GM18870 (cell line): Measurements from ENCODE around the gene GATC.
A peak's percentile ranks its signal among the peaks of the same experiment; 100 is the strongest.

Source experiments
- ATAC-seq: cut with Tn5 transposase; IDR thresholded peaks from one replicate; pipeline ENCODE4 v1.9.1; 2021; ENCODE audit warnings: moderate library complexity; ENCODE audit not compliant: unreplicated experiment

The GATC gene

GRCh38 chr12:120445911-120446843 is at the start of gene GATC, which contains the start of gene TRIAP1:
Gene GATC, plus strand, starts transcription at chr12:120446444. Its CDS starts 37 bp downstream, at chr12:120446481.
Gene TRIAP1, minus strand, starts transcription at chr12:120446384. Its CDS starts 12 bp downstream, at chr12:120446372.
- ATAC-seq: peak; percentile 77

DNA sequence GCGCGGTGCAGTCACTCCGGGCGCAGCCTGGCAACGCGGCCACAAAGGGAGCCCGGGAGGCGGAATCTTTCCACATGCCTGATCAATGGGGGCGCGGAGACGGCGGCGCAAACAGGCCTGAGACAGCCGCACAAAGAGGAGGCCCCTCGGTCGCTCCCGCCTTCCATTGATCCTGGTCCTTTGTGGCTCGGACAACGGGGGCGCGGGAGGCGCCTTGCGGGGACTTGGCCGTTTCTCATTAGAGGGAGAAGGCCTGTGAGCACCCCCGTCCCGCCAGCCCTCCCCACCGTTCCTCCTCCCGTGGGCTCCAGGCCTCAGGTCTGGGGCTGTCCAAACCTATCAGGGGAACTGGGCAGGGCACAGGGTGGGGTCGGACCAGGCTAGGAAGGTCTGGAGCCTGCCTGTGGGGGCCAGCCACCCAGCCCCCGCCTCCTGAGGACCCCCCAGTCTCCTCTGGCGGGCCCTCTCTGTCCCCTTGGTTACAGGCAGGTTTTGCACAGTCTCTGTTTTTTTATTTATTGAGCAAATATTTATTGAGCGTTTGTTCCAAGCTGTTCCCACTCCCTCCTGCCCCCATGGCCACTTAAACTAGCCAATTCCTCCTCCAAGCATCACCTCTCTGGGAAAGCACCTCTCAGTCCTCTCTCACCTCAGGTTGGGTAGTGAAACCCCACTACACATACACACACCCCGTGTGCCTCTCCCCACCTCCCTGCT is 48.3 kb upstream of the GATC start:
- ATAC-seq: no peak

GRCh38 chr12:120399531-120399930 is 46.7 kb upstream of the GATC start:
- no peak for ATAC-seq

- no peak for ATAC-seq
Measured at GRCh38 chr12:120402217-120402616, 44.0 kb upstream of the GATC start.

DNA sequence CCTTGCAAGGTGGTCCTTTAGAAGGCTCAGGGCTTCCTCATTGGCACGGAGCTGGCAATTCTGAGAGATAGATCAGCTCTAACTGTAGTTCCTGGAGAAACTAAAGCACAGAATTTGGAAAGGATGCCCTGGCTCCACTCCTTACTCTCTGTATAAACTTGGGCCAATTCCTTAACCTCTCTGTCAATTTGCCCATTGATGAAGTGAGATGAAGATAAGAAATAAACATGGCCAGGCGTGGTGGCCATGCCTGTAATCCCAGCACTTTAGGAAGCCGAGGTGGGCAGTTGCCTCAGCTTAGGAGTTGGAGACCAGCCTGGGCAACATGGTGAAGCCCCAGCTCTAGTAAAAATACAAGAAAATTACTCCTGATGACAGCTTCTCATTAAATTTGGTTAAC is 42.4 kb upstream of the GATC start:
- ATAC-seq: no peak

- no peak for ATAC-seq
Measured at GRCh38 chr12:120404271-120404670, 42.0 kb upstream of the GATC start.

DNA sequence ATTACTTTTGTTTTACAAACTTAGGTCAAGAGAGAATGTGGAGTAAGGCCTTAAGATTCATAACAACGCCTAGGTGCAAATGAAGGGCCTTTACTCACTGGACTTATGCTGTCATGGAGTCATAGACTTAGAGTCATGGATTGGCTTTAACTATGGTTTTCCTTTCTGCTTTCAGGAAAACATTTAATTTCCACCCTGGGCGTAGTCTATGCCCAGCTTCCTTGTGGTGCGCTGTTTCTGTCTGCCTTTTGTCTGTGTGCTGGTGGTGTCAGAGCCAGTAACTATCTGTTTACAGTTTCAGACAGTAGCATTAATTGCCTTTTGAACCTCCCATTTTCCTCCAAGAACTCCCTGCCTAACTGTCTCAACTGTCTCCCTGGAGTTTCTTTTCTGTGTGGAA is 40.2 kb upstream of the GATC start:
- ATAC-seq: no peak

DNA sequence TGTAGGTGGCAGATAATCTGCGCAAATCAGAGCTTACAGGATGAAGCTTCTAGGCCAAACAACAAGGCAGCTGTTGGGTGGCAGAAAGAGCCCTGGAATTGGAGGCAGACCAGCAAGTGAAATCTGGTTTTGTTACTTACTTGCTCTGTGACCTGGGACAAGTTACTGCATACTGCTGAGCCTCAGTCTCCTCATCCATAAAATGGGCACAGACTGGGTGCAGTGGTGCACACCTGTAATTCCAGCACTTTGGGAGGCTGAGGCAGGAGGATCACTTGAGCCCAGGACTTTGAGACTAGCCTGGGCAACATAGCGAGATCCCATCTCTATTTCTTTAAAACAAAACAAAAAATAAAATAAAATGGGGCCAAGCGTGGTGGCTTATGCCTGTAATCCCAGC is 39.7 kb upstream of the GATC start:
- ATAC-seq: no peak

GRCh38 chr12:120408771-120409170 is 37.5 kb upstream of the GATC start:
- no peak for ATAC-seq

GRCh38 chr12:120412421-120412820 is 33.8 kb upstream of the GATC start:
- no peak for ATAC-seq

DNA sequence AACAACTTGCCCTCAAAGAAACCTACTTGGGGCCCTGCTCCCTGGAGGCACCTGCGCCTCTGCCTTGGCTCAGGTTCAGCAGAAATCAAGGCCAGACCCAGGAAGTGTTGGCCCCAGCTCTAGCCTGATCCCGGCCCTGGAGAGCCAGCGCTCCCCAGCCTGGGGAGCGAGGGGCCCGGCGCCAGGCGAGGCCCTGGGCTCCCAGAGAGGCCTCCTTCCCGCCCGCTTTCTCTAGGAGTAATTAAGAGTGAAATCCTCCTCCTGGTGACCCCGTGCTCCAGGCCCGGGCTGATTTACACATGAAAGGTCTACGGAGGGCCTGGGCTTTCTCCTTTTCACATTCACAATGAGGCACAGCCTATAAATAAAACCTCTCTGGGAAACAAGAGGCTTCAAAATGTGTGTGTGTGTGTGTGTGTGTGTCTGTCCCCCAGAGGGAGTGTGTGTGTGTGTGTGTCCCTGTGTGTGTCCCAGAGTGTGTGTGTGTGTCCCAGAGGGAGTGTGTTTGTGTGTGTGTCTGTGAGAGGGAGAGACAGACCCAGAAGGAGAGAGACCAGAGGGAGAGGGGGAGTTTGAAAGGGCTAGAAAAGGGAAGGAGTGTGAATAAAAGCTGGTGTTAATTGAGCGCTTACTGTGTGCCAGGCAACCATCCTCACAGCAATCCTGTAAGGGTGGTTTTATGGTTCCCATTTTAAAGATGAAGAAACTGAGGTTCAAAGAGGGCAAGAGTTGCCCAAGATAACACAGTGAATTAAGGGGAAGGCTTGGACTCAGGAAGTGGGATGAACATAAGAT is 32.1 kb upstream of the GATC start:
- no peak for ATAC-seq

DNA sequence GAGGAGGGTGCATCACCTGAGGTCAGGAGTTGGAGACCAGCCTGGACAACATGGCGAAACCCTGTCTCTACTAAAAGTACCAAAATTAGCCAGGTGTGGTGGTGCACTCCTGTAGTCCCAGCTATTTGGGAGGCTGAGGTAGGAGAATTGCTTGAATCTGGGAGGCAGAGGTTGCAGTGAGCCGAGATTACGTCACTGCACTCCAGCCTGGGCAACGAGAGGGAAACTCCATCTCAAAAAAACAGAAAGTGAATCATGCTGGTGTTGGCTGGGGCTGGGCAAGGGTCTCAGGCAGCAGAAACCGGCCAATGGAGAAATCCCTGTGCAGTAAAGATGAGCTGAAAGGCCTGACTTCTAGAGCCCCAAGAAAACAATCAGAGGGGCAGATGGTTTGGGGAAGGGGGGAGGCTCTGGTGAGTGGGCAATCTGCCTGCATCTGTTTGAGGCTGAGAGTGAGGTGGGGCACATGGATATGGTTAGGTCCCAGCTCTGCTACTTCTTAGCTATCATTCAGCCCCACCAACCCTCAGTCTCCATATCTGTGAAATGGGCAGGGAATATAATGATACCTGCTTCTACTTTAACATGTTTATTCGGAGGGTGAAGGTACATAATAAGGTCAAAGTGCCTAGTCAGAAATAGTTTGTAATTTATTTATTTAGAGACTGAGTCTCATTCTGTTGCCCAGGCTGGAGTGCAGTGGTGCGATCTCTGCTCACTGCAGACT is 29.6 kb upstream of the GATC start:
- no peak for ATAC-seq

DNA sequence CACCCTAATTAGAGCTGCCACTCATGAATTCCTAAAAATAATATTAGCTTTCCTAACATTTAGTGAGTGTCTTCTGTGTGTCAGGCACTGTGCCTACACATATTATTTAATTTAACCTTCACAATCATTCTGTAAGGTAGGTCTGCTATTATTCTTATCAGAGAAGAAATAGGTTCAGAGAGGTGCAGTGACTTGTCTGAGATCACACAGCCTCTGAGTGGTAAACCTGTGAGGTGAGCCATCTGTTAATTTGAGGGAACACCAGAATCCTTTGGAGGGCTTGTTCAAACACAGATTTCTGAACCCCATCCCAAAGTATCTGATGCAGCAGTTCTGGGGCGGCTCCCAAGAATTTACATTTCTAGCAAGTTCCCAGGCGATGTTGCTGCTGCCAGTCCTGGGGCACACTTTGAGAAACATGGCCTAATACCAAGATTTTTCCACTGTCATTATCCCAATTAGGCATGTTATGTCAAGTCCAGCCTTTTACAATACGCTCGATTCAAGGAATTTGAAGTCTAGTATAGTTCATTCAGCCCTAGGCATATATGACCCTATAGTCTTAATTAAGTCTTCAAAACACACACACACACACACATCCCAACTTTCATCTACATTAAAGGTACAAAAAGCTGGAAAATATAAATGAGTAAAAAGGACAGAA is 28.2 kb upstream of the GATC start:
- no peak for ATAC-seq

DNA sequence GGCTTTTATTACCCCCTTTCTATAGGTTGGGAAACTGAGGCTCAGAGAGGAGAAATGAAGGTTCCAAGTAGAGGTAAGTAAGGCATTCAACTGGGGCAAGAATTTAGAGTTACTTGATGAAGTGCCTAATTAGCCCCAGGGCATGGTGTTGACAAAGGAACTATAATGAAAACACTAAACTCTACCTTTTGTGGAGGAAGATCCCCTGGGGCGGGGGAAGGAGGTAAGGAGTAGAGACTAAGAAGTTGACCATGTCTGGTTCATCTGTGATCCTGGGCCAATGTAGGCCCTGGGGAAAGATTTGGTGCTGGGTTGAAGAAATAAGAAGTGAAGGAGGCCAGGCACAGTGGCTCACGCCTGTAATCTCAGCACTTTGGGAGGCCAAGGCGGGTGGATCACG is 24.5 kb upstream of the GATC start:
- ATAC-seq: no peak

GRCh38 chr12:120422892-120423456 is 23.3 kb upstream of the GATC start:
- ATAC-seq: no peak

DNA sequence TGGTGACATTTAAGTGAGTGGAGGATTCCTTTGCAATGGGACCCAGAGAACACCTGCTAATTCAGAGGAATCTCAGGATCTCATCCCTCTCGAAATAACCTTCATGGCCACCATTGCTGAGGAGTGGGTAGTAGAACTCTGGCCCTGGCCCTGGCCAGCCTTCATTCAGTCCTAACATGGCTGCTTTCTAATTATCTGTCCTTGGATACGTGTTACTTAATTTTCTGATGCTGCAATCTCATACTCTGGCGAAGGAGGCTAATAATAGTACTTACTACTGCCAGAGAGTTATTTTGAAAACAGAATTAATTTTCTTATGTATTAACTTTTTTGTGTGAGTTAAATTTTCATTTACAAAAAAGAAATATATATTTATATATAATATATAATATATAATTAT is 20.4 kb upstream of the GATC start:
- no peak for ATAC-seq

GRCh38 chr12:120428597-120429229 is 17.5 kb upstream of the GATC start:
- ATAC-seq: no peak

DNA sequence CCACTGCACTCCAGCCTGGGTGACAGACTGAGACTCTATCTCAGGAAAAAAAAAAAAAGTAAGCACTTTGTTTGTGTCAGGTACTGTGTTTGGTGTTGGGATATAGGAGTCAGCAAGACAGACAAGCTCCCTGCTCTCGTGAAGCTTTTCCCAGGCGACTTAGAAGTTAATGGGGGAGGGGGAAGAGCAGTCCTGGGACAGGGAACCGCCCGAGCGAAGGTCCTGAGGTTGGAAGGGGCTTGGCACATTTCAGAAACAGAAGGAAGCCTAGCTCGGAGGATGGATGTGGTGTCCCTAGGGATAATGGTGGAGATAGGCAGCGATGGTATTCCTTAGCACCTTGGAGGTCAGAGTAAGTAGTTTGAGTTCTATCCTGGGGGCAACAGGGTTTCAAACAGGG is 16.9 kb upstream of the GATC start:
- no peak for ATAC-seq
